Caco-2 (cell line): ENCODE data around the gene TMEM35B. TPM values are rescaled to one million over a fixed set of nuclear protein-coding genes. Genes with fewer than 3 reads are reported as not detected.

ENCODE experiments used
- BruUV-seq: library from RNA; stranded (reverse); fragments of 400-500 nt; replicated peaks from 2 replicates; lab custom pipeline; 2021; lab: Mats Ljungman, UMichigan
- CTCF ChIA-PET: fragments of 300-600 bp; sonication (Branson Sonifier 250); formaldehyde crosslinking; loops from one replicate; lab custom pipeline; 2022; ENCODE audit warnings: antibody characterized with exemption; lab: Charles Lee
- POLR2A ChIA-PET: fragments of 300-600 bp; sonication (Branson Sonifier 250); formaldehyde crosslinking; loops from one replicate; lab custom pipeline; 2022; ENCODE audit warnings: antibody characterized with exemption; lab: Charles Lee
- DNase-seq, 2 experiments: peaks; one replicate each; pipeline versions ENCODE4 v3.0.0 to v3.0.0-alpha.2; 2020 to 2022
- H3K27me3 ChIP-seq: replicated peaks from 2 replicates; pipeline ENCODE4 v1.6.0; 2011; ENCODE audit warnings: low read length; ENCODE audit not compliant: control insufficient read depth, insufficient read depth
- H3K36me3 ChIP-seq: 2 replicates; pipeline ENCODE4 v1.5.1; 2011; ENCODE audit warnings: low read length; ENCODE audit not compliant: control insufficient read depth, insufficient read depth
- H3K4me1 ChIP-seq: fragments of 250-450 bp; sonication (Bioruptor Pico); 2 replicates; pipeline ENCODE4 v1.5.1; 2020; ENCODE audit warnings: mild to moderate bottlenecking
- H3K4me3 ChIP-seq: 2 replicates; pipeline ENCODE4 v1.5.1; 2011; ENCODE audit warnings: low read depth, mild to moderate bottlenecking, control low read depth, low read length
- H3K9me3 ChIP-seq: fragments of 250-450 bp; sonication (Bioruptor Pico); 2 replicates; pipeline ENCODE4 v1.5.1; 2020; ENCODE audit warnings: mild to moderate bottlenecking, moderate library complexity
- H3K27ac Mint-ChIP-seq: one replicate; pipeline ENCODE4 v1.8.0; 2022; ENCODE audit warnings: mixed read lengths; ENCODE audit not compliant: unreplicated experiment
- H3K27me3 Mint-ChIP-seq: one replicate; pipeline ENCODE4 v1.8.0; 2022; ENCODE audit warnings: mixed read lengths; ENCODE audit not compliant: insufficient read depth, unreplicated experiment
- H3K36me3 Mint-ChIP-seq: one replicate; pipeline ENCODE4 v1.8.0; 2022; ENCODE audit warnings: mild to moderate bottlenecking, mixed read lengths; ENCODE audit not compliant: insufficient read depth, unreplicated experiment
- H3K4me1 Mint-ChIP-seq: one replicate; pipeline ENCODE4 v1.8.0; 2022; ENCODE audit warnings: low read depth, mixed read lengths; ENCODE audit not compliant: unreplicated experiment
- H3K4me3 Mint-ChIP-seq: one replicate; pipeline ENCODE4 v1.8.0; 2022; ENCODE audit warnings: mild to moderate bottlenecking, moderate library complexity, mixed read lengths; ENCODE audit not compliant: unreplicated experiment
- H3K9me3 Mint-ChIP-seq: one replicate; pipeline ENCODE4 v1.8.0; 2022; ENCODE audit warnings: mixed read lengths; ENCODE audit not compliant: unreplicated experiment
- CTCF ChIP-seq, 2 experiments: fragments of 200-600 bp in 1 of 2; IDR thresholded peaks; 1 replicate in 1 of 2; 2 replicates in 1 of 2; pipeline versions ENCODE4 v1.5.1 to v1.8.0; 2011 to 2022; ENCODE audit warnings: antibody characterized with exemption in 1 of 2, control low read depth in 1 of 2, inconsistent platforms in 1 of 2, low read depth in 1 of 2, low read length in 1 of 2, mild to moderate bottlenecking in 1 of 2, moderate library complexity in 1 of 2; ENCODE audit not compliant: insufficient read depth in 1 of 2, severe bottlenecking in 1 of 2, unreplicated experiment in 1 of 2
- intact Hi-C: fragments of 100-400 bp; cut with micrococcal nuclease; formaldehyde crosslinking; loops from one replicate; pipeline ENCODE4 v1.10.0; 2022; ENCODE audit not compliant: unreplicated experiment
- total RNA-seq: library from RNA; stranded (reverse); gene quantifications from 2 replicates; pipeline ENCODE4 v1.2.3, GENCODE V29; 2022

The TMEM35B gene
- total RNA-seq, 1 experiment from 2014 or later, result 13.9 TPM

GRCh38 chr1:35030756-35031446 is 45.8 kb upstream of the TMEM35B start:
- H3K27me3 Mint-ChIP-seq, result no peaks in the 10 kb centered on the region
- H3K27me3 ChIP-seq, result no peaks in the 10 kb centered on the region
- BruUV-seq, result TSS peak; percentile 81
- intact Hi-C loops, result no loop called here
- H3K36me3 ChIP-seq, result no peaks in the 10 kb centered on the region
- no peaks in the 10 kb centered on the region for H3K9me3 ChIP-seq
- CTCF ChIA-PET, result no interaction called here
- peak overlapping the region; percentile 41 for H3K4me3 ChIP-seq
- H3K4me1 Mint-ChIP-seq, result no peaks in the 10 kb centered on the region
- peaks cover 22% of the 10 kb centered on the region for H3K36me3 Mint-ChIP-seq
- H3K9me3 Mint-ChIP-seq, result no peaks in the 10 kb centered on the region
- POLR2A ChIA-PET, result interaction anchor here (0.5 to 1.0 kb wide), 5 partner anchors 28 to 187 kb away, joined by 3 to 6 read pairs (median 3); partner anchors contain the start of genes SFPQ and ZMYM1
- peak overlapping the region; percentile 89 for H3K4me3 Mint-ChIP-seq
- peak in 1 of 2 experiments; percentile 4 for DNase-seq
- no peak for TF ChIP-seq CTCF (IDR thresholded peaks at IDR 0.05; ENCODE audit: insufficient read depth in 1 of 2, low read depth in 1 of 2, low read length in 1 of 2, severe bottlenecking in 1 of 2, unreplicated experiment in 1 of 2)
- H3K4me1 ChIP-seq, result no peaks in the 10 kb centered on the region
- H3K27ac Mint-ChIP-seq, result peak overlapping the region; percentile 95

- no peaks in the 10 kb centered on the region for H3K4me1 Mint-ChIP-seq
- POLR2A ChIA-PET, result interaction anchor here (0.5 to 0.8 kb wide), 3 partner anchors 28 to 49 kb away, joined by 3 to 6 read pairs (median 3); partner anchors contain the start of gene ZMYM1
- Histone ChIP-seq H3K4me1 (no peaks in the 10 kb centered on the region), H3K4me3 (peak overlapping the region; percentile 41), H3K36me3 (no peaks in the 10 kb centered on the region), H3K27me3 (no peaks in the 10 kb centered on the region), H3K9me3 (no peaks in the 10 kb centered on the region)
- H3K27ac Mint-ChIP-seq, result no peak overlapping the region
- BruUV-seq, result no TSS peak
- CTCF ChIA-PET, result no interaction called here
- H3K27me3 Mint-ChIP-seq, result no peaks in the 10 kb centered on the region
- no peak for DNase-seq
- H3K9me3 Mint-ChIP-seq, result no peaks in the 10 kb centered on the region
- intact Hi-C loops, result no loop called here
- peak overlapping the region; percentile 89 for H3K4me3 Mint-ChIP-seq
- no peak for TF ChIP-seq CTCF (IDR thresholded peaks at IDR 0.05; ENCODE audit: insufficient read depth in 1 of 2, low read depth in 1 of 2, low read length in 1 of 2, severe bottlenecking in 1 of 2, unreplicated experiment in 1 of 2)
- peaks cover 26% of the 10 kb centered on the region for H3K36me3 Mint-ChIP-seq
Measured at GRCh38 chr1:35030338-35030737, 45.2 kb upstream of the TMEM35B start.

GRCh38 chr1:35029761-35030160 is 44.6 kb upstream of the TMEM35B start:
- DNase-seq, result no peak
- Histone ChIP-seq H3K36me3 (no peaks in the 10 kb centered on the region), H3K27me3 (no peaks in the 10 kb centered on the region), H3K4me1 (no peaks in the 10 kb centered on the region), H3K9me3 (no peaks in the 10 kb centered on the region), H3K4me3 (no peak overlapping the region)
- no peak overlapping the region for H3K27ac Mint-ChIP-seq
- no peaks in the 10 kb centered on the region for H3K27me3 Mint-ChIP-seq
- CTCF ChIA-PET, result no interaction called here
- BruUV-seq, result no TSS peak
- no peak overlapping the region for H3K4me3 Mint-ChIP-seq
- intact Hi-C loops, result no loop called here
- no peaks in the 10 kb centered on the region for H3K9me3 Mint-ChIP-seq
- H3K36me3 Mint-ChIP-seq, result peaks cover 28% of the 10 kb centered on the region
- H3K4me1 Mint-ChIP-seq, result no peaks in the 10 kb centered on the region
- POLR2A ChIA-PET, result no interaction called here
- no peak for TF ChIP-seq CTCF (IDR thresholded peaks at IDR 0.05; ENCODE audit: insufficient read depth in 1 of 2, low read depth in 1 of 2, low read length in 1 of 2, severe bottlenecking in 1 of 2, unreplicated experiment in 1 of 2)
